Measurements from ENCODE around the gene BBOF1.

Gene BBOF1

DNA sequence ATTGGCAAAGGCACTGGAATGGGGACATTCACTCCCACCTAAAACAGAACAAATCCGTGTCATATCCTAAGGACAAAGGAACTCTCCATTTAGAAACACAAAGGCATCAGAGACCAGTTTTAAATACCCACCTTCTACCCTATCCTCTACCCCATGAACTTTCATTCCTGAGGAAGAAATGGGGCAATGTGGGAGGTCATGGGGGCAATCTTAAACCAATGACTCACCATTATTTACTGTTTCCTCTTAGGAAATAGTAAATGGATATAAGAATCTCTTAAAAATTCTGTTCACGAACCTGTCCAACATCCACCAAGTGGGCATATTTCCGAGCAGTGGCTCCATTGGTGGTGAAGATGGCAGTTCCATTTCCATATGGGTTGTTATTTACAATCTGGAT lies 45.7 kb downstream of the BBOF1 start:
- H3K27ac ChIP-seq: no peak overlapping the region
- no peak for TF ChIP-seq ZFX (IDR thresholded peaks at IDR 0.05)
- TF ChIP-seq, protein P1, sequence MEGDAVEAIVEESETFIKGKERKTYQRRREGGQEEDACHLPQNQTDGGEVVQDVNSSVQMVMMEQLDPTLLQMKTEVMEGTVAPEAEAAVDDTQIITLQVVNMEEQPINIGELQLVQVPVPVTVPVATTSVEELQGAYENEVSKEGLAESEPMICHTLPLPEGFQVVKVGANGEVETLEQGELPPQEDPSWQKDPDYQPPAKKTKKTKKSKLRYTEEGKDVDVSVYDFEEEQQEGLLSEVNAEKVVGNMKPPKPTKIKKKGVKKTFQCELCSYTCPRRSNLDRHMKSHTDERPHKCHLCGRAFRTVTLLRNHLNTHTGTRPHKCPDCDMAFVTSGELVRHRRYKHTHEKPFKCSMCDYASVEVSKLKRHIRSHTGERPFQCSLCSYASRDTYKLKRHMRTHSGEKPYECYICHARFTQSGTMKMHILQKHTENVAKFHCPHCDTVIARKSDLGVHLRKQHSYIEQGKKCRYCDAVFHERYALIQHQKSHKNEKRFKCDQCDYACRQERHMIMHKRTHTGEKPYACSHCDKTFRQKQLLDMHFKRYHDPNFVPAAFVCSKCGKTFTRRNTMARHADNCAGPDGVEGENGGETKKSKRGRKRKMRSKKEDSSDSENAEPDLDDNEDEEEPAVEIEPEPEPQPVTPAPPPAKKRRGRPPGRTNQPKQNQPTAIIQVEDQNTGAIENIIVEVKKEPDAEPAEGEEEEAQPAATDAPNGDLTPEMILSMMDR (conservative IDR thresholded peaks at IDR 0.05): no peak

DNA sequence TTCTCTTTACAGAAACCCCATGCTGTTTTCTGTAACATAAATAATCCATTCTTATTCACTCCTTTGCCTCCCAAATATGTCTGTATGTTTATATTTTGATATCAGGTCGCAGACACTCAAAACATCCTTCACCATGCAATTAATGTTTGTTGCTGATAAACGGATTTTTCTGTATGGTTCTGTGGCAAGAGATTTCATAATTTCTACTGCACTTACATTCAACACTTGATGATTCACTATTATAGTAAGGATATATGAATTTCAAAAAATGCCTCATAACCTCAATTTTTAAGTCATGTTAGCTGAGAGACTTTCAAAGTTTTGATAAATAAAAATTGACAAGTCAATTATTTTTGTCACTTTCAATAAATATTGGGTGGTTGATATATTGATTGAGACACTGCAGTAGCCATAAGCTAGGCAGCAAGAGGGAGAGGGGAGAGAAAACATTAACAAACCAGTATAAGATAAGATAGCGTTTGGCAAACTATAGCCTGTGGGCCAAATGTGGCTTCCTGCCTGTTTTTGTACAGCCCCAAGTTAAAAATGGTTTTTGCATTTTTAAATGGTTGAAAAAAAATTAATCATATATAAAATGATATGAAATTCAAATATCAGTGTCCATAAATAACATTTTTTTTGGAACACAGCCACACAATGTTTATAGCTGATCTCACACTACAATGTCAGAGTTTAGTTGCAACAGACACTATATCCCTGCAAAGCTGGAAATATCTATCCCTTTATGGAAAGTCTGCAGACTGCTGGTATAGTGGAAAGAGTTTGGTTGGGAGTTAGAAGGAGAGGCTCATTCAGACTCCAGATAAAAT lies 46.8 kb downstream of the BBOF1 start:
- no peak overlapping the region for H3K27ac ChIP-seq
- TF ChIP-seq, protein P1 (conservative IDR thresholded peaks at IDR 0.05): no peak
- TF ChIP-seq ZFX (IDR thresholded peaks at IDR 0.05): no peak

- no peak overlapping the region for H3K27ac ChIP-seq
- TF ChIP-seq, protein P1 (conservative IDR thresholded peaks at IDR 0.05): no peak
Observed at GRCh38 chr14:74077401-74077800, 58.3 kb downstream of the BBOF1 start.

DNA sequence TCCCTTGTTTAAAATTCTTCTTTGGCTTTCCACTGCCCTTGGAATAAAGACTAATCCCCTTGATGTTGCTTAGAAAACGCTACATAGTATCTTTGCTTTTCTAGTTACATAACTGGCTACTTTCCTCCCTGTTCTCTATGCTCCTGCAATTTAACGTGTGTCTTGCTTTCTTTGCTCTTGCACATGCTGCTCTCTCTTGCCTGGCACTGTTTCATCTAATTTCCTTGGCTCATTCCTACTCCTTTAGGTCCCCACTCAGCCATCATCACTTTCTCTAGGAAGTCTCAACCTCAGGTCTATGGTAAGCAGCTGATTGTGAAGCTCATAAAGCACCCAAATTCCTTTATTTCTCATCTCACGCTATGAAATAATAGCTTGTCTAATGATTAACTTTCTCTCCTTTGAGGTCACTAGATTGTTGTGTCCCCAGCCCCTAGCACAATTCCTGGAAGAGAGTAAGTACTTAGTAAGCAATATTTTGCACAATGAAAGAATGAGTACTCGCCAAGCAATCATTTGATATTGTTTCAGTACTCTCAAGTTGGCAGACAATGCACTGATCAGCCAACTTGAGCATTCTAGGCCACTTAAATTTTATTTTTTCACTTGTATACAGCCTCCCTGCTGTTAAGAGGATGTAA lies 61.8 kb downstream of the BBOF1 start:
- H3K27ac ChIP-seq: no peak overlapping the region
- TF ChIP-seq, protein P1 (conservative IDR thresholded peaks at IDR 0.05): no peak
- no peak for TF ChIP-seq ZFX (IDR thresholded peaks at IDR 0.05)

DNA sequence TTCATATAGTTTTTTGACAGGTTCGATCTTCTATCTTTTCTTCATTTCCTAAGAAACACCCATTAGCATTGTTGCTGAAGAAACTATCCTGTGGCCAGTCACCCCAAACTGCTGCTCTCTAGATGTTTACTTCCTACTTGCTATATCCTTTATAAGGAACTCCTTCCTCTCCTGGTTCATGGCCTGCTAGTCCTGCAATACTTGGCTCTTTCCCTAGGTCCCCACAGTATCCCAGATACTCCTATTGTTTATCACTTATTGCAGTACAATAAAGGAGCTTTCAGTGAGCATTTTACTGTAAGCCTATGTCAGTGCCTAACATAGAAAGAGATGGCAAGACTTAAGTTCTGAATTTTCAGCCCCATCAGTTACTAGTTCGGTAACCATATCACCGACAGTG lies 62.3 kb downstream of the BBOF1 start:
- H3K27ac ChIP-seq: no peak overlapping the region
- TF ChIP-seq, protein P1 (conservative IDR thresholded peaks at IDR 0.05): no peak
- TF ChIP-seq ZFX (IDR thresholded peaks at IDR 0.05): no peak

DNA sequence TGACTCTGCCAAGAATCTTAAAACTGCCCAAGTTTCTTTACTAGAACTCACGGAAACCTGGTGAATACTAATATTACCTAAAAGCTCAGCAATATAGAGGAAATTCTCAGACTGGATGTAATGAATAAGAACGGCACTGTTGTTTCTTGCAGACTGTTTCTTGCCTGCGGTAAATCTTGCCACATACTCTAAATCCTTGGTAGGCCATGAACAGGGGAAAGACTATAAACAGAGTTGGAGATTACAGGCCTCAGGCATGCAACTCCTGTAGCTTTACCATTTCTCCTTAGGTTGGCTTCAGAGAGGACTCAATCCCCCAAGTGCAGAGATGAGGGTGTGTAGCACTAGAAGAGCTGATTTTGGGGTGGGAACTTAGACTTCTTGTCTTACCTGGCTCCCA lies 64.0 kb downstream of the BBOF1 start:
- H3K27ac ChIP-seq: peak overlapping the region; percentile 93; the same call in 1 of the 2 replicates
- TF ChIP-seq, protein P1 (conservative IDR thresholded peaks at IDR 0.05): no peak
- TF ChIP-seq ZFX (IDR thresholded peaks at IDR 0.05): no peak

DNA sequence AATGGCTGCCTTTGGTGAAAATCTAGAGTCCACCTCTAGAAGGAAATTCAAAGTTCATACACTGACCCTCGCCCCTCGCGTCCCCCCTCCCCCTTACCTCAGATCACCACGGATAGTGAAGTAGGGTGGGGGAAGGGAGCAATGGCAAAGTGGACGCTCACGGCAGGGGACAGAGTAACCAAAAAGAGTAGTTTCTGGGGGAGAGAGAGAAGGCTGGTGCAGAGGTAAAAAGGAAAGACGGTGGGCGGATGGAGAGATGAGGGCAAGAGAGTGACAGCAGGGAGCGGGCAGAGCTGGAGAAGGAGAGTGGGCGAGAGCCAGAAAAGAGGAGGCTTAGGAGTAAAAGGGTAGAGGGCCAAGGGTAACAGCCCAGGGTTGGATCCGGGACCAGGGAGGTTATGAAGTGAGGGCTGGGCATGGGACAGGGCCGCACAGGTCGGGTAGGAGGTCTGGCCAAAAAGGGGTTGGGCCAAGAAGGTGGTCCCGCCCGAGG lies 64.7 kb downstream of the BBOF1 start:
- TF ChIP-seq ZFX (IDR thresholded peaks at IDR 0.05): peak; percentile 63; the same call in 1 of the 2 replicates
- TF ChIP-seq, protein P1 (conservative IDR thresholded peaks at IDR 0.05): no peak
- H3K27ac ChIP-seq: peak overlapping the region; percentile 93
